NB4 (cell line): ENCODE data around the gene CPXM1.
"Not testable (repeated sequence)": the region's sequence is repeated elsewhere in the genome, so short reads cannot be mapped to it uniquely, and the experiment has no call there.

Source experiments
- DNase-seq: peaks from one replicate; pipeline ENCODE4 v3.0.0; 2010; ENCODE audit warnings: low read depth
- H3K4me3 ChIP-seq: one replicate; pipeline ENCODE4 v1.5.1; 2011; ENCODE audit warnings: mild to moderate bottlenecking, low read depth, low read length, moderate library complexity
- CTCF ChIP-seq: IDR thresholded peaks from one replicate; pipeline ENCODE4 v1.5.1; 2012; ENCODE audit warnings: low read depth, low read length
- MAX ChIP-seq: IDR thresholded peaks from 2 replicates; pipeline ENCODE4 v1.6.1; 2011; ENCODE audit warnings: low read depth, low read length
- MYC ChIP-seq: IDR thresholded peaks from 2 replicates; pipeline ENCODE4 v1.6.1; 2011; ENCODE audit warnings: low read depth, low read length
- POLR2A ChIP-seq: IDR thresholded peaks from 2 replicates; pipeline ENCODE4 v1.6.1; 2011; ENCODE audit warnings: mild to moderate bottlenecking; ENCODE audit not compliant: insufficient read length; ENCODE audit errors: extremely low read depth

CPXM1 gene

GRCh38 chr20:2837221-2837960 is 37.0 kb upstream of the CPXM1 start:
- DNase-seq, result no peak
- no peak for TF ChIP-seq MAX
- TF ChIP-seq MYC, result no peak
- no peak for TF ChIP-seq POLR2A
- TF ChIP-seq CTCF, result no peak
- H3K4me3 ChIP-seq, result no peak overlapping the region

GRCh38 chr20:2836035-2836434 is 35.6 kb upstream of the CPXM1 start:
- no peak overlapping the region for H3K4me3 ChIP-seq
- TF ChIP-seq POLR2A, result no peak
- TF ChIP-seq MYC, result no peak
- no peak for TF ChIP-seq CTCF
- TF ChIP-seq MAX, result no peak
- DNase-seq, result no peak

- no peak for DNase-seq
- H3K4me3 ChIP-seq, result no peak overlapping the region
- TF ChIP-seq MYC (no peak), POLR2A (no peak), CTCF (no peak), MAX (no peak)
Measured at GRCh38 chr20:2835331-2835796, 34.9 kb upstream of the CPXM1 start.

- TF ChIP-seq MAX, result no peak
- TF ChIP-seq MYC, result no peak
- TF ChIP-seq CTCF, result no peak
- H3K4me3 ChIP-seq, result no peak overlapping the region
- no peak for DNase-seq
Measured at GRCh38 chr20:2834401-2835110, 34.1 kb upstream of the CPXM1 start.

- DNase-seq, result no peak
- H3K4me3 ChIP-seq, result no peak overlapping the region
- TF ChIP-seq CTCF (no peak), MAX (no peak), POLR2A (no peak), MYC (no peak)
Measured at GRCh38 chr20:2833761-2834160, 33.3 kb upstream of the CPXM1 start.

- DNase-seq, H3K4me3 ChIP-seq: not testable (repeated sequence)
Measured at GRCh38 chr20:2831206-2831605, 30.8 kb upstream of the CPXM1 start.
